ENCODE data around the gene SERPINB10.

GRCh38 chr18:63971320-63972001, 63.7 kb downstream of the SERPINB10 start:
- TF ChIP-seq SPI1 (IDR thresholded peaks at IDR 0.05; ENCODE audit: borderline replicate concordance, low read depth, low read length): no peak
- no peak for TF ChIP-seq MTA1 (IDR thresholded peaks at IDR 0.05; ENCODE audit: borderline replicate concordance)
- TF ChIP-seq ZNF24 (IDR thresholded peaks at IDR 0.05): no peak
- TF ChIP-seq NUFIP1 (IDR thresholded peaks at IDR 0.05; ENCODE audit: partially characterized antibody): no peak
